WTC11 (cell line): Measurements from ENCODE around the gene DNAH14.

Experiments used
- CTCF ChIP-seq: fragments of 200-600 bp; IDR thresholded peaks from 2 replicates; pipeline ENCODE4 v1.8.0; 2022; ENCODE audit warnings: antibody characterized with exemption
- HMGA2 ChIP-seq: fragments of 250-450 bp; sonication (Bioruptor Pico); IDR thresholded peaks from 2 replicates; pipeline ENCODE4 v1.4.0; 2021; ENCODE audit warnings: mild to moderate bottlenecking, moderate library complexity
- NR2C2 ChIP-seq: sonication (generic); formaldehyde crosslinking; IDR thresholded peaks from 2 replicates; pipeline ENCODE4 v1.8.0; 2022; ENCODE audit warnings: mild to moderate bottlenecking, missing genetic modification reagents

- TF ChIP-seq HMGA2 (CRISPR knock-in tag) (no peak), CTCF (no peak), NR2C2 (no peak)
Observed at GRCh38 chr1:225113265-225113664, 183.8 kb downstream of the DNAH14 start.
